NCI-H2081 (cell line): Measurements from ENCODE around the gene FYN.

Source experiments
- DNase-seq, 2 experiments: peaks; one replicate each; lab custom pipeline; 2025; lab: John Stamatoyannopoulos, UW

Gene FYN

GRCh38 chr6:111769365-111770152 lies 103.7 kb downstream of the FYN start:
- DNase-seq, result no peak

DNA sequence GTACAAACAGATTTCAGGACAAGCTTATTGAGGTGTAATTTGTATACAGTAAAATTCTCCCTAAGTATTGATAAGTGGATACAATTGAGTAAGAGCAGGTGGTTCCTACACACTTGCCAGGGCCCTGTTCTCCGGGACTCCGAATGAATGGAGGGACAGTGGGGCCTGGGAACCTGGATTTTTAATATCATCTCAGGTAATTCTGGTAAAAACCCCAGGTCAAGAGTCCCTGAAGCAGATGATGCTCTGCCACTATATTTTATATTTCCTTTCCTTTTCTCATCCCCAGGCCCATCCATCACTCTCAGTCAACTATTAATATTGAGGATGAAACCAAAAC lies 104.9 kb downstream of the FYN start:
- no peak for DNase-seq

DNA sequence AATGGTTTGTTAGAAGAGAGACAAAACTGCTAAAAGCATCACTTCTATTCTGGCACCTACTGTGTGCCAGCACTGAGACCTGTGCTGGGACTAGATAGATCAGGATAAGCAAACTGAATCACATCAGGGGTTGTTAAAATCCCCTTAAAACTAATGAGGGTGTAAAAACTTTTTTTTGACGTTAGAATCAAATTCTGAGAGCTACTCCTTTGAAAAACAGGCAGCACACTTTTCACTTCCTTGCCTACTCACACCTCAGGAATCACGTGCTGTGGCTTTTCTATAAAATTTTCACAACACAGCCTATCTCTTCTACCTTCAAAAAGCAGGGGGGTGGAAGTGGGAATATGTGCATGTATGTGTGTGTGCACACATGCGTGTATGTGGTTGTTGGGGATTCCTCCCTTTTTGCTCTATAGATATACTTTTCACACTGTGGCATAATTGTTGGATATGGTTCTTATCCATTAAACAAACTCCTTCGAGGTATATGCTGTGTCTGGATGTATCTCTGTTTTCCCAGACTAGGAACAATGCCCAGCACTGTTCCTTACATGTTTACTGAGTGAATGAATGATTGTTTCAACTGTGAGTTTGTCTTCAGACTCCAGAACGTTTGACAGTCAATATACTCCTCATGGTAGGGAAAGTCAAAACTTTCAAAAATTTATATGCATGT lies 105.4 kb downstream of the FYN start:
- DNase-seq, result no peak

GRCh38 chr6:111766201-111766857 lies 106.9 kb downstream of the FYN start:
- no peak for DNase-seq

DNA sequence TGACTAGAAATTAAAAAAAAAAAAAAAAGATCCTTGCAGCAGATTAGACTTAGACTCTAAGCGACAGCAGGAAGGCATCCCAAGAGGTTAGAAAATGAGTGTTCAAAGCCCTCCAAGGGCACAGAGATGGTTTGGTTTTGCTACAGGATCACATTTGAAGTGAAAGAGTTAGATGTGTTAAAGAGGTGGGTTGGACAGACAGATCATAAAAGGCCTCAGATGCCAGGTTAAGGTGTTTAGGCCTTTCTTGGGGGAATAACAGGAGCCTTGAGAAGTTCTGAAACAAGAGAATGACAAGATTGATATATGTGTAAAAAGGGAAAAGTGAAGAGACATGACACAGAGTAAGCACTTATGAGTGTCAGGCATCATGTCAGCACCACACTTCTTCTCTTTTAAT lies 107.5 kb downstream of the FYN start:
- DNase-seq, result no peak

DNA sequence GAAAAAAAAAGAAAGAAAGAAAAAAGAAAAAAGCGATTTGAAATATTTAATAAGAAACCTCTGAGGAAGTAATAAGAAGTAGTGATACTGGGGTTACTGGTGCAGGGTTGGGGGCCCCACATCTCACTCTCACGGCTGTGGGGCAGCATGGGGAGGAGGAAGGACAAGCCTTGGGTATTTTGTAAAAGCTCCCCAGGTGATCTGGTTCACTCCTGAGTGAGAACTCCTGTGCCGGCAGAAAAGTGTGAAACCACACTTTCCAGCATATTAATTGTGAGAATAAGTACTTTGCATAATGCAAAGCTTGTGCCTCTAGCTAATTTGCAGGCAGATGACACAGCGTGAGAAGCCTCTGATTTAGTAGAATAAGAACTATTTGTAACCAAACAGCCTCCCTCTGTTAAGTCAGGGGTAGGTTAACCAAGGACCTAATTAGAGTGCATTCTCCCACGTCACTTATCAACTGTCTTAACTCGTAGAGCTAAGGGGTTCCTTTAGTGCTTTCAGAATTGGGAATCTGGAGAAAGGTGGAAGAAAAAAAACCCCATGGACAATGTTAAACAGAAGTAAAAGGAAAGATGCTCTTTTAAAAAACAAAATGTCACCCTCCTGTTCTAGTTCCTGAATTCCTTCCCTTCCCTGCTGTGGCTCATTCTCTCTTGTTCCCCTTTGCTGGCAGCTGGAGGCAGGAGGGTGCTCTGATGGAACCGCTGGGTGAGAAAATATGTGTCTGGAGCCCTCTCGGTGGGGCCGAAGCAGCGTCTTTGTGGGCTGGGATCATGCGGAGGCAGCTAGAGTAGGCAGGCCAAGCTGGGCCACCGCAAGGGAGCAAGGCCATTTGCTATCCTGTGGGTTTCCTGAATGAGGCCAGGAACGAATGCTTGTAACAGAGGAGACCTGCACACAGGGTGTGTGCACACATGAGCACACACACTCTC lies 108.7 kb downstream of the FYN start:
- no peak for DNase-seq

DNA sequence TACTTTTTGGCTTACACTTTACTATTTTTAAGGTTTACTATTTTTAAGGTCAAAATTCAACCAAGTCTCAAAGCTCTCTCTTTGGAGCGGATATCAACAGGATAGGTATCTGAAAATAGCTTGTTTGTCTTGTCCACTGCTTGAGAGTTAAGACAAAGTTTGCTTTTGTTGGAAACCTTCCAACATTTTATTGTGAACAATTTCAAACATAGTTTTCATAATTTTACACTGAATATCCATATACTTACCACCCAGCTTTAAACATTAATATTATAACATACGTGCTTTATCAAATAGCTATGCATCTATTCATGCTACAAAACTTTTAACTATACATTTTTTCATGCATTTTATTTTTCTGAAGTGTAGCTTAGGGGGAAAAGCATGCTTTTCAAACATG lies 109.9 kb downstream of the FYN start:
- no peak for DNase-seq

- no peak for DNase-seq
Observed at GRCh38 chr6:111761783-111762312, 111.4 kb downstream of the FYN start.

DNA sequence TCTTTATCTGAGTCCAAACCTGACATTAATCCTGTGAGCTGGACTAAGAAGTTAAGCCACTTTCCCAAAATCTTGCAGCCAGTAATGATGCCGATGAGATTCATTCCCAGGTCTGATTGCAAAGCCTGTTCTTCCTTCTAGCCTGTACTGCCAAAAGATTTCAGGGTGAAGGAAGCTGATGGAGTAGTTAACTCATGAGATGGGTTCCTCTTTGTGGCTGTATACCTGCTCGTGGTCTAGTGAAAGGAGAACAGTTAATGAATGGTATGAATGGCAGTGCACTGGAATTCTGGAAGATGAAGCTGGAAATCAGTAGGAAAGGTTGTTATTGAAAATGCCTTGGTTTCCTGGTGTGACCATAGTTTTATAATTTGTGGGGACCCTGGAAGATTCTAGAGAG lies 112.0 kb downstream of the FYN start:
- DNase-seq, result no peak

GRCh38 chr6:111759836-111760785 lies 113.1 kb downstream of the FYN start:
- DNase-seq, result no peak

- DNase-seq, result no peak
Observed at GRCh38 chr6:111759331-111759835, 113.9 kb downstream of the FYN start.

GRCh38 chr6:111758608-111759329 lies 114.5 kb downstream of the FYN start:
- no peak for DNase-seq

DNA sequence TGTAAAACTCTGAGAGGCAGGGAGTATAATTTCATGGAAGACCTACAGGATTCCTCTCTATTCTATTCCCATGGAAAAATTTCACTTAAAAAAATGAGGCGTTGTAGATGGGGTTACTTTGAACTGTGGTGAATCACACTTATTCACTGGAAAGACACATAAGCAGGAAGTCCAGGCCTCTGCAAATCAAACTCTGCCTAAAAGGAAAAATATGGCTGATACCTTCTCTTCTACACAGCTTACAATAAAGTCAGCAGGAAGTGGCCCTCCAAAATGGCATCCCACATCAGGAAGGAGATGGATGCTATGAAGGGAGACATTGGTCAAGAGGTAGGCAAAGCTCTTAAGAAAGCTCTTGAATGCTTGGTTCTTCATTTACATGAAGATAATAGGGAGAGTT lies 115.9 kb downstream of the FYN start:
- no peak for DNase-seq

DNA sequence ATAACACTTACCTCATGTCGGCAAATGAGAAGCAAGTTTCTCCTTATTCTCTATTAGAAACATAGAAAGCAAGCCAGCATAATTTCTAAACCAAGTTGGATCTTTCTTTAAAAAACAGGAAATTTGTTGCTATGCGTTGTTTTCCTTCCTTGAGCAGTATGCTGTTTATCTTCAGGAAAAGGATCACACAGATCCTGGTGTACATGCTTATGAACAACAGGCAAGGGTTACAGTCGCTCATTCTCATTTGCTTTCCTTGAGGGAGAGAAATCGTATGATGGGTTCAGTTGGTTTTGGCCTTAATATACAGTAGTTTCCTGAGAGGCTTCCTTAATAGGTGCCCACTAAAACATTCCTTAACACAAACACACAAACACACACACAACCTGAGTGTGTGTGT lies 118.8 kb downstream of the FYN start:
- no peak for DNase-seq

GRCh38 chr6:111753573-111753972 lies 119.7 kb downstream of the FYN start:
- no peak for DNase-seq

DNA sequence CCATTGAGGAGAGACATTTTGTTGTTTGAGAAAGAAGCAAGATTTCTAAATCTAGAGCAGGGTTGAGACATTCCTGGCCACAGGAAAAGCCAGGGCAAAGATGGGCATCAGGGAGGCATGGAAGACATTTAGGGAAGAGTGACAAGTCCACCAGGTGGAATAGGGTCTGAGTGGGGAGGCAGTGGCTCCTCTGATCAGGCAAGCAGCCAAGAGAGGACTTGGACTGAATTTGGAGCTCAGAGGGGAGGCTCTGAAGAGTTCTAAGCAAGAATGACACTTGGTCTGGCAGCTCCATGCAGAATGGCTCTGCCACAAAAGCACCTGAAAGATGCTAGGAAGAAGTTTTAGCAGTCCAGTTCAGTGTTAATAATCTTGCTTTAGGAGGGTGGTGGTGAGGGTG lies 120.8 kb downstream of the FYN start:
- no peak for DNase-seq

DNA sequence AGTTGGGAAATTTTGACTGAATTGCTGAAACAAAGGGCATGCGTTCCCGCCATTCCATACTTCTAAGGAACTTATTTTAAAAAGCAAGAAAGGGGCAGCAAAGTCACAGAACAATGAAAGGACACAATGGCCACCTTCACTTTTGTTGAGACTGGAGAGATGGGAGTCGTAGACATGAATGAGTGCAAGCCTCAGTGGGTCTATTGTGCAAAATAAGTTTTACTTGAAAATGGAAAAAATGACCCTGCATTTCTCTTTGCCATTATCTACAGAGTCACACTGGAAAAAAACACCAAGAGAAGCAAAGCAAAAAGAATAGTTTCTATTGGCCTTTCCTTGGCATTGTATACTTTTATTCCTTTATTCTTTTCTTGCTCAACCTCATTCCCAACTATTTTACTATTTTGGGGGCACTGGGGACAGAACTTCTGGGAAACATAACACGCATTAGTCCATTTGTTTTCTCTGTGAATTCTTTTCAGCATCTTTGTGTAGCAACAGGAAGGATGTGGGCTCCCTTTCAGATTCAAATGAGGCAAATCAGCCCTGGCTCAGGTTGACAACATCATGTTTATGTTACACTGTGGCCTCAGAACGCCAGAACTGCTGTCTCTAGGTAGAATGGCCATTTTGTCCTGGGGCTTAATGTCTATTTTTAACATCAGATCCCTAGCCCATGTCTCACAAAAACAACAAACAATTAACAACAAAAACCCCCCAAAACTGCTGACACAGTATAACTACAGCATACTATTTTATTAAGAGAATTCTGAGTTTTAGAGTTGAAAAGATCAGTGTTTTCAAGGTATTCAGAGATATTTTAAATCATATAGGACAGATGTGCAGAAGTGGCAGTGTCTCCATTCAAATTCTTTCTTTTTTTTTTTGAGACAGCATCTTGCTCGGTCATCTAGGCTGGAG lies 122.2 kb downstream of the FYN start:
- no peak for DNase-seq

GRCh38 chr6:111750153-111750552 lies 123.1 kb downstream of the FYN start:
- DNase-seq, result no peak

GRCh38 chr6:111748231-111748647 lies 125.0 kb downstream of the FYN start:
- no peak for DNase-seq
